Smooth muscle cell (in vitro differentiated cells): ENCODE measurements around the gene DLEC1. TPM values are rescaled to one million over a fixed set of nuclear protein-coding genes. Genes with fewer than 3 reads are reported as not detected.

Experiments used
- DNase-seq: peaks from one replicate; lab custom pipeline; 2025; ENCODE audit not compliant: unreplicated experiment; lab: John Stamatoyannopoulos, UW
- H2AFZ ChIP-seq: fragments of 200-600 bp; sonication (generic); 2 replicates; pipeline ENCODE4 v1.6.0; 2016; ENCODE audit warnings: antibody characterized with exemption, low read depth, mild to moderate bottlenecking
- H3F3A ChIP-seq: fragments of 200-600 bp; sonication (generic); 2 replicates; pipeline ENCODE4 v1.6.0; 2017; ENCODE audit warnings: antibody characterized with exemption, low read depth
- H3K27ac ChIP-seq: fragments of 200-600 bp; sonication (generic); 2 replicates; pipeline ENCODE4 v1.5.1; 2016; ENCODE audit warnings: low read depth, mild to moderate bottlenecking
- H3K27me3 ChIP-seq: fragments of 200-600 bp; sonication (generic); 2 replicates; pipeline ENCODE4 v1.6.1; 2016; ENCODE audit warnings: low read depth, mild to moderate bottlenecking
- H3K36me3 ChIP-seq: fragments of 200-600 bp; sonication (generic); 2 replicates; pipeline ENCODE4 v1.5.1; 2016; ENCODE audit warnings: low read depth
- H3K4me1 ChIP-seq: fragments of 200-600 bp; sonication (generic); 2 replicates; pipeline ENCODE4 v1.5.1; 2016; ENCODE audit warnings: low read depth
- H3K4me2 ChIP-seq: fragments of 200-600 bp; sonication (generic); 2 replicates; pipeline ENCODE4 v1.6.0; 2016; ENCODE audit warnings: mild to moderate bottlenecking
- H3K4me3 ChIP-seq: fragments of 200-600 bp; sonication (generic); 2 replicates; pipeline ENCODE4 v1.5.1; 2016; ENCODE audit warnings: mild to moderate bottlenecking
- H3K79me2 ChIP-seq: fragments of 200-600 bp; sonication (generic); 2 replicates; pipeline ENCODE4 v1.6.0; 2016; ENCODE audit warnings: low read depth, mild to moderate bottlenecking
- H3K9ac ChIP-seq: fragments of 200-600 bp; sonication (generic); 2 replicates; pipeline ENCODE4 v1.6.0; 2016; ENCODE audit warnings: low read depth
- H3K9me3 ChIP-seq: fragments of 200-600 bp; sonication (generic); replicated peaks from 2 replicates; pipeline ENCODE4 v1.5.1; 2016; ENCODE audit warnings: low read depth
- H4K20me1 ChIP-seq: fragments of 200-600 bp; sonication (generic); 2 replicates; pipeline ENCODE4 v1.6.0; 2016; ENCODE audit warnings: low read depth
- WGBS: methylation state at CpG from one replicate; pipeline ENCODE4 v1.1.7; 2016; ENCODE audit warnings: low lambda C conversion rate; 5-methylcytosine and 5-hydroxymethylcytosine counted together
- polyA plus RNA-seq: library from polyadenylated mRNA; unstranded; fragments of >200 nt; fragmentation: Nextera tagmentation; extraction: Ambion mirVana; gene quantifications from 2 replicates; pipeline ENCODE4 v1.2.1, GENCODE V29; 2016
- total RNA-seq: library from RNA; depleted of rRNA; stranded (reverse); fragments of >200 nt; gene quantifications from 2 replicates; pipeline ENCODE4 v1.2.3, GENCODE V29; 2014
- TF ChIP-seq, protein P1 (sequence below): fragments of 200-600 bp; sonication (generic); IDR thresholded peaks from 2 replicates; pipeline ENCODE4 v1.5.1; 2017; ENCODE audit warnings: borderline replicate concordance, mild to moderate bottlenecking, antibody characterized with exemption; ENCODE audit not compliant: insufficient read depth, poor library complexity, severe bottlenecking

The DLEC1 gene
- total and polyA plus RNA-seq, 2 experiments from 2014 or later: 0.27 to 0.61 TPM

DNA sequence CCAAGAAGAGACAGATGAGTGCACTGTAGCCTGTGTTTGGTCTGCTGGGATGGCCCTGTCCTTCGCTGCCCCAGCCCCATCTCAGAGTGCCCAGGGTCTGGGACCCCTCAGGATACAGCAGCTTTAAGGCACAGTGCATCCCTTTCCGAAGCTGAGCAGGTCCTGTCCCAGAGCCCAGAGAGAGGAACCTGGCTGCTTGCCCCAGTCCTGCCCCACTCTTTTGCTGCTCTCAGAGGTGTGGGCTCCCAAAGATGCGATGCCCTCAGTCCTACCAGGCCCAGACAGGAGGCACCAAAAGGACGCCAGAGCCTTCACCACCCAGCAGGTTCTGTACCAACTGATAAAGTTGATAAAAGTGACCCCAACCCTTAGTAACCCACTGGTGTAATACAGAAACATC is 17.8 kb upstream of the DLEC1 start:
- TF ChIP-seq, protein P1, sequence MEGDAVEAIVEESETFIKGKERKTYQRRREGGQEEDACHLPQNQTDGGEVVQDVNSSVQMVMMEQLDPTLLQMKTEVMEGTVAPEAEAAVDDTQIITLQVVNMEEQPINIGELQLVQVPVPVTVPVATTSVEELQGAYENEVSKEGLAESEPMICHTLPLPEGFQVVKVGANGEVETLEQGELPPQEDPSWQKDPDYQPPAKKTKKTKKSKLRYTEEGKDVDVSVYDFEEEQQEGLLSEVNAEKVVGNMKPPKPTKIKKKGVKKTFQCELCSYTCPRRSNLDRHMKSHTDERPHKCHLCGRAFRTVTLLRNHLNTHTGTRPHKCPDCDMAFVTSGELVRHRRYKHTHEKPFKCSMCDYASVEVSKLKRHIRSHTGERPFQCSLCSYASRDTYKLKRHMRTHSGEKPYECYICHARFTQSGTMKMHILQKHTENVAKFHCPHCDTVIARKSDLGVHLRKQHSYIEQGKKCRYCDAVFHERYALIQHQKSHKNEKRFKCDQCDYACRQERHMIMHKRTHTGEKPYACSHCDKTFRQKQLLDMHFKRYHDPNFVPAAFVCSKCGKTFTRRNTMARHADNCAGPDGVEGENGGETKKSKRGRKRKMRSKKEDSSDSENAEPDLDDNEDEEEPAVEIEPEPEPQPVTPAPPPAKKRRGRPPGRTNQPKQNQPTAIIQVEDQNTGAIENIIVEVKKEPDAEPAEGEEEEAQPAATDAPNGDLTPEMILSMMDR: no peak
- H3K4me3 ChIP-seq: no peak overlapping the region
- peaks cover 43% of the 10 kb centered on the region for H4K20me1 ChIP-seq
- no peaks in the 10 kb centered on the region for H3K36me3 ChIP-seq
- peaks cover 4% of the 10 kb centered on the region for H3F3A ChIP-seq
- H2AFZ ChIP-seq: no peak overlapping the region
- no peaks in the 10 kb centered on the region for H3K9me3 ChIP-seq
- H3K4me2 ChIP-seq: no peak overlapping the region
- H3K27me3 ChIP-seq: no peaks in the 10 kb centered on the region
- no peak overlapping the region for H3K27ac ChIP-seq
- DNase-seq: no peak
- no peak overlapping the region for H3K9ac ChIP-seq
- no peaks in the 10 kb centered on the region for H3K79me2 ChIP-seq
- 100% methylated on average over 4 of the region's 4 CpGs for WGBS
- H3K4me1 ChIP-seq: peaks cover 3% of the 10 kb centered on the region

DNA sequence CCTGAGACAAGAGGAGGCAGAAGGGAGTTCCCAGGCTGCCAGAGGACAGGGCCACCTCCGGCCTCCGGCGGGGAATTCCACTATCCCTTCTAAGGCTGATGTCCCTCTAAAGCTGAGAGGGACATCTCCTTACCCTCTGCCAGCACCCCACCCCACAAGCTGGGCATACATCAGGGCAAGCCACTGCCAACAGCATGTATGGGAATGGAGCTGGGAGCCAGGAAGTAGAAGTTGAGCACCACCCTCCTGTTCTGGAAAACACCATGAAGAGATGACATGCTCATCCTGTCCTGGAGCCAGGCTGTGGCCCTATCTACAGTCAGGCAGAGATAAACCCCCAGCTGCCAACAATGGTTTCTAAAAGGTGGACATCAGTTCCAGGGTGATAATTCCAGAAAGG is 16.7 kb upstream of the DLEC1 start:
- TF ChIP-seq, protein P1: no peak
- H3K4me3 ChIP-seq: no peak overlapping the region
- H3K27me3 ChIP-seq: no peaks in the 10 kb centered on the region
- H2AFZ ChIP-seq: no peak overlapping the region
- 100% methylated on average over 3 of the region's 3 CpGs for WGBS
- H3K79me2 ChIP-seq: no peaks in the 10 kb centered on the region
- H3K9ac ChIP-seq: no peak overlapping the region
- no peak for DNase-seq
- H3K36me3 ChIP-seq: no peaks in the 10 kb centered on the region
- H3F3A ChIP-seq: peaks cover 11% of the 10 kb centered on the region
- no peak overlapping the region for H3K27ac ChIP-seq
- H3K4me2 ChIP-seq: no peak overlapping the region
- no peaks in the 10 kb centered on the region for H3K9me3 ChIP-seq
- H3K4me1 ChIP-seq: peaks cover 3% of the 10 kb centered on the region
- H4K20me1 ChIP-seq: peaks cover 44% of the 10 kb centered on the region

DNA sequence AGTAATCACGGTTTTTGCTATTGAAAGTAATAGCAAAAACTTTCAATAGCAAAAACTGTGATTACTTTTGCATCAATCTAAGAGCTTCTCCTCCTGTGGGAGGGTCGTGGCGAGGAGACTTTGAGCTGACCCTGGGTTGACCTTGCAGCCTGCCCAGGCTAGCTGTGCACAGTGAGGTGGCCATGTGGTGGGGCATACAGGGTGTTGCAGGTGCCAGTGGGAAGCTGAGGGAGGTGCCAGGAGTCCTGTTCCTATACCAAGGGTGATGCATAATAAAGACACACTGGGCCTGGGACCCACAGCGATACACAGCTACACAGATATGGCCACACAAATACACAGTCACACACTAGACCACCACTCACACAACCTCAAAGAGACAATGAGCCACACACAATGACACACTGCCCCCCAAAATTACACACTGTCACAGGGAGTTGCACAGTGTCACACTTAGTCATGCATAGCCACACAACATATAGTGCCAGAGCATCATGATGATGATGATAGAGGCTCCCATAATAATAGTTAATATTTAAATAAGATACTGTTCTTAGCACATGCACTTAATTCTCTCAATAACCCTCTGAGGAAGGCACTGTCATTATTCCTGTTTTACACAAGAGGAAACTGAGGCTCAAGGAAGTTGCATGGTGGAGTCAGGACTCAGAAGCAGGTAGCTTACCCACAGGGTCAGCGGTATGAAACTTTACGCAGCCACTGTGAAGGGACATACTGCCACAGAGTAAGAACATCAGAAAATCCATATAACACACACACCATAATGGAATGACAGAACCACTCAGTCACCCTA is 15.9 kb upstream of the DLEC1 start:
- Histone ChIP-seq H3K27ac (no peak overlapping the region), H3K4me1 (peaks cover 4% of the 10 kb centered on the region), H4K20me1 (peaks cover 47% of the 10 kb centered on the region), H2AFZ (no peak overlapping the region), H3K9me3 (no peaks in the 10 kb centered on the region), H3K79me2 (no peaks in the 10 kb centered on the region), H3K4me2 (peak overlapping the region; percentile 86), H3K4me3 (peak overlapping the region; percentile 61), H3F3A (peaks cover 11% of the 10 kb centered on the region), H3K27me3 (no peaks in the 10 kb centered on the region), H3K9ac (no peak overlapping the region), H3K36me3 (no peaks in the 10 kb centered on the region)
- TF ChIP-seq, protein P1: no peak
- DNase-seq: no peak
- 95% methylated on average over 6 of the region's 6 CpGs for WGBS

DNA sequence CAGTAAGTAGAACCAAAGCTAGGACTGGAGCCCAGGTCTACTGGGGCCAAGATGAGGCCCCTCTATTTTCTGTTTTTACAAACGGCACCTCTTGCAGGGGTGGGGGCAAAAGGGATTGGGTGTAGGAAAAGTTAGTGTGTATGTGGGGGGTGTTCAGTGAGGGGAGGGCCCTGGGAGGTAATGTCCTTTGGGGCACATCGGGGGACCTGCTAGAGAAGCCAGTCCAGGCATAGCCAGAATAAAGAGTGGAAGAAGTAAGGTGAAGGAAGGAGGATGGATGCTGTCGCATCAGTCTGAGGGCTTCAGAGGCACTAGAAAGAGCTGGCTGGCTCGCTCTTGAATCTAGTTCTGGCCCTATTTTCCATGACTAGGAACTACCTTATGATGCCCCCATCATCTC is 12.2 kb upstream of the DLEC1 start:
- WGBS: 84% methylated on average over 4 of the region's 4 CpGs
- H3K27me3 ChIP-seq: no peaks in the 10 kb centered on the region
- TF ChIP-seq, protein P1: no peak

More for the DNA sequence above, 12.2 kb upstream of the DLEC1 start:
- Histone ChIP-seq H3K4me3 (no peak overlapping the region), H3K36me3 (no peaks in the 10 kb centered on the region), H3K4me1 (peaks cover 6% of the 10 kb centered on the region), H3K27ac (no peak overlapping the region), H3F3A (peaks cover 11% of the 10 kb centered on the region), H3K9ac (no peak overlapping the region), H3K4me2 (no peak overlapping the region), H3K9me3 (no peaks in the 10 kb centered on the region), H4K20me1 (peaks cover 35% of the 10 kb centered on the region), H3K79me2 (no peaks in the 10 kb centered on the region), H2AFZ (no peak overlapping the region)
- DNase-seq: no peak
